Measurements from ENCODE around the gene SRBD1.

SRBD1 gene

DNA sequence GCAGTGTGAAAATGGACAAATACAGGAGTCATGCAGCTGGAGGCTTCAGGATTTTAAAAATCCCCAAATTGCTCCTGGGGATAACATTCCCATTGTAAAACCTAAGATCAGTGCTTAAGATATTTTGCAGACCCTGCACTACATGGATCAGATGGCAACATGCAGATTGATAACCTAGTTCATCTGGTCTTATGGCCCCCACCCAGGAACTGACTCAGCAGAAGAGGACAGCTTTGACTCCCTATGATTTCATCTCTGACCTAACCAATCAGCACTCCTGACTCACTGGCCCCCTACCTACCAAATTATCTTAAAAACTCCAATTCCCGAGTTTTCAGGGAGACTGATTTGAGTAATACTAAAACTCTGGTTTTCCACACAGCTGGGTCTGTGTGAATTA, 20.0 kb downstream of the SRBD1 start:
- Histone ChIP-seq H3K4me1 (ENCODE audit: control insufficient read depth, insufficient read depth, low read length) (peaks cover 3% of the 10 kb centered on the region; the same call in 1 of the 2 replicates), H3K36me3 (ENCODE audit: control insufficient read depth, insufficient read depth, low read length) (peaks cover 23% of the 10 kb centered on the region), H3K27ac (ENCODE audit: low read depth, low read length) (no peak overlapping the region), H3K9me3 (ENCODE audit: control insufficient read depth, insufficient read depth, low read depth, low read length) (no peaks in the 10 kb centered on the region), H3K27me3 (ENCODE audit: control insufficient read depth, insufficient read depth, low read length) (no peaks in the 10 kb centered on the region), H3K4me3 (ENCODE audit: low read depth, low read length) (no peak overlapping the region), H3K9ac (ENCODE audit: low read length) (no peak overlapping the region)

GRCh38 chr2:45588158-45588829, 22.8 kb downstream of the SRBD1 start:
- no peaks in the 10 kb centered on the region for H3K27me3 ChIP-seq (ENCODE audit: control insufficient read depth, insufficient read depth, low read length)
- no peak overlapping the region for H3K9ac ChIP-seq (ENCODE audit: low read length)
- no peak overlapping the region for H3K27ac ChIP-seq (ENCODE audit: low read depth, low read length)
- peaks cover 13% of the 10 kb centered on the region; the same call in 1 of the 2 replicates for H3K36me3 ChIP-seq (ENCODE audit: control insufficient read depth, insufficient read depth, low read length)
- H3K4me3 ChIP-seq (ENCODE audit: low read depth, low read length): no peak overlapping the region
- peaks cover 3% of the 10 kb centered on the region; the same call in 1 of the 2 replicates for H3K4me1 ChIP-seq (ENCODE audit: control insufficient read depth, insufficient read depth, low read length)
- H3K9me3 ChIP-seq (ENCODE audit: control insufficient read depth, insufficient read depth, low read depth, low read length): no peaks in the 10 kb centered on the region

DNA sequence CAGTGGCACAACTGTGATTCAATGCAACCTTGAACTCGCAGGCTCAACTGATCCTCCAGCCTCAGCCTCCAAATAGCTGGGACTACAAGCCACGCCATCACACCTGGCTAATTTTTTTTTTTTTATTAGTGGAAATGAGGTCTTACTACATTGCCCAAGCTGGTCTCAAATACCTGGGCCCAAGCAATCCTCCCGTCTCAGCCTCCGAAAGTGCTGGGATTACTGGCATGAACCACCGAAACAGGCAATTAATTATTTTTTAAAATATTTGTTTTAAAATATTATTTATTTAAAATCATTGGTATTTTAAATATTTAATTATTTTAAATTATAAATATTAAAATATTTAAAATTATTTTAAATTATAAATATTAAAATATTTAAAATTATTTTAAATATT, 24.5 kb downstream of the SRBD1 start:
- no peaks in the 10 kb centered on the region for H3K9me3 ChIP-seq (ENCODE audit: control insufficient read depth, insufficient read depth, low read depth, low read length)
- H3K9ac ChIP-seq (ENCODE audit: low read length): no peak overlapping the region
- no peak overlapping the region for H3K27ac ChIP-seq (ENCODE audit: low read depth, low read length)
- peaks cover 3% of the 10 kb centered on the region; the same call in 1 of the 2 replicates for H3K4me1 ChIP-seq (ENCODE audit: control insufficient read depth, insufficient read depth, low read length)
- no peak overlapping the region for H3K4me3 ChIP-seq (ENCODE audit: low read depth, low read length)
- no peaks in the 10 kb centered on the region for H3K27me3 ChIP-seq (ENCODE audit: control insufficient read depth, insufficient read depth, low read length)
- peaks cover 16% of the 10 kb centered on the region; the same call in 1 of the 2 replicates for H3K36me3 ChIP-seq (ENCODE audit: control insufficient read depth, insufficient read depth, low read length)

DNA sequence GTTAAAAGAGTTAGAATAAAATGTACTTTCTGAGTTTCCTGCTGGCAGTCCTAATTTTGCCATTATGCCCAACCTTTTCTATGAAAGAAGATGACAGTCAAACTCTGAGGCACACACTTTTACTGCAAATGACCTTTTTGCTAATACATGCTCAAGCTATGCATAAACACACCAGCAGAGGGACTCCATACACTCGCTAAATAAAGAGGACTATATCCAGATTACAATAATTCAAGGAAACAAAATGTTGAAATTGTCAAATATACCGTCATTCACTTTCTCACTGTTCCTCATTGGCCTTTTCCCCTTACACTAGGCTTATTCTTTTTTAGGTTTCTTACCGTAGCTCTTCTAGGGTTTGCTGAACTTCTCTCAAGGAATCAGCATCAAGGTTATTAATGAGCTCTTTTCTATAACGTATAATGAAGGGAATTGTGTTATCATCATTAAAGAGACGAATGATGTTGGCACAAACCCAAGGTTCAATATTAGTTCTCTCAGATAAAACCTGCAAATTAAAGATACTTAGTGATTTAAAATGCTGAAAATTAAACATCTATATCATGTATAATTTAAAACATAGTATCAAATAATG, 25.7 kb downstream of the SRBD1 start:
- H3K36me3 ChIP-seq (ENCODE audit: control insufficient read depth, insufficient read depth, low read length): peaks cover 16% of the 10 kb centered on the region; the same call in 1 of the 2 replicates
- no peak overlapping the region for H3K9ac ChIP-seq (ENCODE audit: low read length)
- peaks cover 3% of the 10 kb centered on the region; the same call in 1 of the 2 replicates for H3K4me1 ChIP-seq (ENCODE audit: control insufficient read depth, insufficient read depth, low read length)
- no peaks in the 10 kb centered on the region for H3K27me3 ChIP-seq (ENCODE audit: control insufficient read depth, insufficient read depth, low read length)
- H3K9me3 ChIP-seq (ENCODE audit: control insufficient read depth, insufficient read depth, low read depth, low read length): no peaks in the 10 kb centered on the region
- H3K4me3 ChIP-seq (ENCODE audit: low read depth, low read length): no peak overlapping the region
- no peak overlapping the region for H3K27ac ChIP-seq (ENCODE audit: low read depth, low read length)

DNA sequence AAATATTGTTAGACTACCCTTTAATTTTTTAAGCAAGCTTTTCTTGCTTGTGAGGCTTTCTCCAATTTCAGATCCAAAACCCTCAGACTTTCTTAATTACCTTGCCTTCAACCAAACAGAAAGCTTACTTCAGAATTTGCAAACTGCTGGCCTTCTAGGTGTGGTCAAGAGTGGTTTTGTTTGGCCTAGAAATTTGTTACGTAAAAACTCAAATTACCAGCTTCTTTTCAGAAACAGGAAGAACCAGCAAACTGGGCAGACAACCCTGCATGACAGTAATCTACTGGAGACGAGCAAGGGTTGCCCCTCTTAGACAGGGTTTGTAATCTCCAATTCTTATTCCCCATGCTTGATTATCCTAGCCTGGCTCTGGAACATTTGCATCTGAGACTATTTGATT, 27.1 kb downstream of the SRBD1 start:
- no peak overlapping the region for H3K4me3 ChIP-seq (ENCODE audit: low read depth, low read length)
- no peak overlapping the region for H3K27ac ChIP-seq (ENCODE audit: low read depth, low read length)
- H3K9me3 ChIP-seq (ENCODE audit: control insufficient read depth, insufficient read depth, low read depth, low read length): no peaks in the 10 kb centered on the region
- H3K9ac ChIP-seq (ENCODE audit: low read length): no peak overlapping the region
- H3K27me3 ChIP-seq (ENCODE audit: control insufficient read depth, insufficient read depth, low read length): no peaks in the 10 kb centered on the region
- peaks cover 14% of the 10 kb centered on the region; the same call in 1 of the 2 replicates for H3K36me3 ChIP-seq (ENCODE audit: control insufficient read depth, insufficient read depth, low read length)
- H3K4me1 ChIP-seq (ENCODE audit: control insufficient read depth, insufficient read depth, low read length): no peaks in the 10 kb centered on the region

DNA sequence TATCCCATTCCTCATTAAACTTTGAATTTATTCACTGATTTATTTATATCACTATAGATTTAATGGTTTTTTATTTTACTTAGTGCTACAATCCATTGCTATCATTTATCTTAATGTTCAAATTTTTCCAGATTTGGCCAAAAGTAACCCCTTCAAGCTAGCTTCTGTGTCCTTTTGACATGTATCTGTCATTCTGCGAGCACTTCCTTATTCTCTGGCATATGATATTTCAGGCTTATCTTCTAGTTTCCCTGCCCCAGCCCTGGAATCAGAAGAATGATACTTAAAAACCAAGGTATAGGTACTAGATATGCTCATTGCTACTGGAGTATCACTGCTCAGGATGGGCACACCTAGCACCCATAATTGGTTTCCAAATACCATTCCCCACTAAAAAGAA, 28.5 kb downstream of the SRBD1 start:
- Histone ChIP-seq H3K9me3 (ENCODE audit: control insufficient read depth, insufficient read depth, low read depth, low read length) (no peaks in the 10 kb centered on the region), H3K27ac (ENCODE audit: low read depth, low read length) (no peak overlapping the region), H3K36me3 (ENCODE audit: control insufficient read depth, insufficient read depth, low read length) (peaks cover 14% of the 10 kb centered on the region; the same call in 1 of the 2 replicates), H3K4me1 (ENCODE audit: control insufficient read depth, insufficient read depth, low read length) (no peaks in the 10 kb centered on the region), H3K27me3 (ENCODE audit: control insufficient read depth, insufficient read depth, low read length) (no peaks in the 10 kb centered on the region), H3K4me3 (ENCODE audit: low read depth, low read length) (no peak overlapping the region), H3K9ac (ENCODE audit: low read length) (no peak overlapping the region)

GRCh38 chr2:45578056-45578843, 32.8 kb downstream of the SRBD1 start:
- Histone ChIP-seq H3K36me3 (ENCODE audit: control insufficient read depth, insufficient read depth, low read length) (peaks cover 28% of the 10 kb centered on the region), H3K9me3 (ENCODE audit: control insufficient read depth, insufficient read depth, low read depth, low read length) (no peaks in the 10 kb centered on the region), H3K27ac (ENCODE audit: low read depth, low read length) (no peak overlapping the region), H3K9ac (ENCODE audit: low read length) (no peak overlapping the region), H3K27me3 (ENCODE audit: control insufficient read depth, insufficient read depth, low read length) (no peaks in the 10 kb centered on the region), H3K4me1 (ENCODE audit: control insufficient read depth, insufficient read depth, low read length) (no peaks in the 10 kb centered on the region), H3K4me3 (ENCODE audit: low read depth, low read length) (no peak overlapping the region)

- H3K4me1 ChIP-seq (ENCODE audit: control insufficient read depth, insufficient read depth, low read length): no peaks in the 10 kb centered on the region
- H3K36me3 ChIP-seq (ENCODE audit: control insufficient read depth, insufficient read depth, low read length): peaks cover 36% of the 10 kb centered on the region
- H3K9me3 ChIP-seq (ENCODE audit: control insufficient read depth, insufficient read depth, low read depth, low read length): no peaks in the 10 kb centered on the region
- no peak overlapping the region for H3K27ac ChIP-seq (ENCODE audit: low read depth, low read length)
- no peak overlapping the region for H3K4me3 ChIP-seq (ENCODE audit: low read depth, low read length)
- H3K9ac ChIP-seq (ENCODE audit: low read length): no peak overlapping the region
- no peaks in the 10 kb centered on the region for H3K27me3 ChIP-seq (ENCODE audit: control insufficient read depth, insufficient read depth, low read length)
These were observed 33.6 kb downstream of the SRBD1 start for GRCh38 chr2:45577441-45577840.

DNA sequence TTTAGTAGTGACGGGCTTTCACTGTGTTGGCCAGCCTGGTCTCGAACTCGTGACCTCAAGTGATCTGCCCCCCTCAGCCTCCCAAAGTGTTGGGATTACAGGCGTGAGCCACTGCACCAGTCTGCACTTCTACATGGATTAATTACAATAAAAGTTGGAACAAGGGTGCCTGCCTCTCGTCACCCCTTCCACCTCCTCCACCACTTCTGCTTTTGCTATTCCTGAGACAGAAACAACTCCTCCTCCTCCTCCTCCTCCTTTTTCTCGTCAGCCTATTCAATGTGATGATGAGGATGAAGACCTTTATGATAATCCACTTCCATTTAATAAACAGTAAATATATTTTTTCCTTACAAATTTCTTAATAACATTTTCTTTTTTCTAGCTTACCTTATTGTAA, 35.2 kb downstream of the SRBD1 start:
- Histone ChIP-seq H3K4me1 (ENCODE audit: control insufficient read depth, insufficient read depth, low read length) (peaks cover 3% of the 10 kb centered on the region; the same call in 1 of the 2 replicates), H3K4me3 (ENCODE audit: low read depth, low read length) (no peak overlapping the region), H3K27me3 (ENCODE audit: control insufficient read depth, insufficient read depth, low read length) (no peaks in the 10 kb centered on the region), H3K36me3 (ENCODE audit: control insufficient read depth, insufficient read depth, low read length) (peaks cover 29% of the 10 kb centered on the region), H3K27ac (ENCODE audit: low read depth, low read length) (no peak overlapping the region), H3K9ac (ENCODE audit: low read length) (no peak overlapping the region), H3K9me3 (ENCODE audit: control insufficient read depth, insufficient read depth, low read depth, low read length) (no peaks in the 10 kb centered on the region)

DNA sequence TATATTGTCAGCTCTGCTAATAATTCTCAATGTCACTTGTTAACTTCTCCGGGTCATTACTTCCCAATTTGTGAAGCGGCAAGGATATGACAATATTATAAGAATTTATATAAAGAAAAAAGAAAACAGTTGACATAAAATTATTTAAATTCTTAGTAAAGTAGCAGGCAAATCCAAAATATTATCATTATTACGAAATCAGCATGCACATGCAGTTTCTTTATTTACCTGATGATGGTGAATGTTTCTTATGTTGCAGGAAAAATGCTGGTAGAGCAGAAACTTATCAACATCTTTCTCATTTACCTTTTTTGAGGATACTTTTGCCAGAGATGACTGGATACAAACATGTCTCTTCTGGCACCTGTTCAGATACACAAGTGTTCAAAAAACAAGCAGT, 38.1 kb downstream of the SRBD1 start:
- peaks cover 22% of the 10 kb centered on the region for H3K4me1 ChIP-seq (ENCODE audit: control insufficient read depth, insufficient read depth, low read length)
- no peak overlapping the region for H3K27ac ChIP-seq (ENCODE audit: low read depth, low read length)
- H3K27me3 ChIP-seq (ENCODE audit: control insufficient read depth, insufficient read depth, low read length): no peaks in the 10 kb centered on the region
- no peak overlapping the region for H3K9ac ChIP-seq (ENCODE audit: low read length)
- no peaks in the 10 kb centered on the region for H3K9me3 ChIP-seq (ENCODE audit: control insufficient read depth, insufficient read depth, low read depth, low read length)
- H3K36me3 ChIP-seq (ENCODE audit: control insufficient read depth, insufficient read depth, low read length): peaks cover 33% of the 10 kb centered on the region
- H3K4me3 ChIP-seq (ENCODE audit: low read depth, low read length): no peak overlapping the region

DNA sequence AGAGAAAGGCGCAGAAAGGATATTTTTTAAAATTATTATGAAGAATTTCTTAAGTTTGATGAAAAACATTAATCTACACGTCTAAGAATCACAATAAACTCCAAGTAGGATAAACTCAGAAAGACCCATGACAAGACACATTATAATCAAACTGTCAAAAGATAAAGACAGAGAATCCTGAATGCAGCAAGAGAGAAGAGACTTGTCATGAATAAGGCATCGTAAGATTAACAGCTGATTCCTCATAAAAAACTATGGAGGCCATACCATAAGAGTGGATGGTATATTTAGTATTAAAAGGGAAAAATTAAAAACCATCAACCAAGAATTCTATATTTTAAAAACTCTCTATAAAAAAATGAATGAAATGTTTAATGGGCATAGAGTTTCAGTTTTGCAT, 39.1 kb downstream of the SRBD1 start:
- Histone ChIP-seq H3K4me1 (ENCODE audit: control insufficient read depth, insufficient read depth, low read length) (peaks cover 30% of the 10 kb centered on the region), H3K9ac (ENCODE audit: low read length) (no peak overlapping the region), H3K36me3 (ENCODE audit: control insufficient read depth, insufficient read depth, low read length) (peaks cover 33% of the 10 kb centered on the region), H3K27ac (ENCODE audit: low read depth, low read length) (no peak overlapping the region), H3K27me3 (ENCODE audit: control insufficient read depth, insufficient read depth, low read length) (no peaks in the 10 kb centered on the region), H3K9me3 (ENCODE audit: control insufficient read depth, insufficient read depth, low read depth, low read length) (no peaks in the 10 kb centered on the region), H3K4me3 (ENCODE audit: low read depth, low read length) (no peak overlapping the region)
